Stimulated activated CD4-positive, alpha-beta T cell treated with anti-CD3 and anti-CD28 coated beads, Interleukin-1b, Interleukin-23, amount 100 ng/mL, for 4 hours (primary cell): ENCODE results near the gene MTUS2.

Experiments
- DNase-seq, 2 donors: peaks; one replicate each; pipeline ENCODE4 v3.0.0-alpha.2; 2020; ENCODE audit warnings: low read depth in 2 of 2

The MTUS2 gene

GRCh38 chr13:28859069-28859468, 38.9 kb downstream of the MTUS2 start:
- DNase-seq, result no peak

GRCh38 chr13:28859717-28860116, 39.6 kb downstream of the MTUS2 start:
- no peak for DNase-seq

GRCh38 chr13:28864544-28864943, 44.4 kb downstream of the MTUS2 start:
- DNase-seq, result no peak

- DNase-seq, result no peak
Observed at GRCh38 chr13:28865149-28865744, 45.1 kb downstream of the MTUS2 start.

GRCh38 chr13:28865951-28866350, 45.8 kb downstream of the MTUS2 start:
- DNase-seq, result no peak

- no peak for DNase-seq
Observed at GRCh38 chr13:28866932-28867331, 46.8 kb downstream of the MTUS2 start.

- no peak for DNase-seq
Observed at GRCh38 chr13:28867564-28867963, 47.4 kb downstream of the MTUS2 start.

- DNase-seq, result no peak
Observed at GRCh38 chr13:28872427-28873176, 52.5 kb downstream of the MTUS2 start.

- DNase-seq, result no peak
Observed at GRCh38 chr13:28875846-28876615, 55.9 kb downstream of the MTUS2 start.

GRCh38 chr13:28877408-28877807, 57.3 kb downstream of the MTUS2 start:
- DNase-seq, result no peak

GRCh38 chr13:28885181-28885580, 65.0 kb downstream of the MTUS2 start:
- no peak for DNase-seq

GRCh38 chr13:28889086-28889732, 69.1 kb downstream of the MTUS2 start:
- no peak for DNase-seq

- DNase-seq, result no peak
Observed at GRCh38 chr13:28890712-28891111, 70.6 kb downstream of the MTUS2 start.

GRCh38 chr13:28918030-28918429, 97.9 kb downstream of the MTUS2 start:
- DNase-seq, result no peak

- DNase-seq, result no peak
Observed at GRCh38 chr13:28922341-28922740, 102.2 kb downstream of the MTUS2 start.

GRCh38 chr13:28935104-28935503, 115.0 kb downstream of the MTUS2 start:
- DNase-seq, result no peak

GRCh38 chr13:28942906-28943305, 122.8 kb downstream of the MTUS2 start:
- DNase-seq, result no peak

- DNase-seq, result no peak
Observed at GRCh38 chr13:28953714-28954418, 133.7 kb downstream of the MTUS2 start.

GRCh38 chr13:28954419-28954725, 134.2 kb downstream of the MTUS2 start:
- no peak for DNase-seq

GRCh38 chr13:28954810-28955209, 134.7 kb downstream of the MTUS2 start:
- DNase-seq, result no peak

- no peak for DNase-seq
Observed at GRCh38 chr13:28955264-28955966, 135.3 kb downstream of the MTUS2 start.
